ENCODE results near the gene AHNAK2. TPM values are rescaled to one million over a fixed set of nuclear protein-coding genes. Genes with fewer than 3 reads are reported as not detected.

AHNAK2 gene
- polyA plus RNA-seq, 4 donors = 1.4 to 2.0 (median 1.8) TPM

- DNase-seq (ENCODE audit: low read depth in 4 of 4, low spot score in 2 of 4) = no peak
Observed at GRCh38 chr14:105012171-105012985, 34.2 kb upstream of the AHNAK2 start.

- no peak for DNase-seq (ENCODE audit: low read depth in 4 of 4, low spot score in 2 of 4)
Observed at GRCh38 chr14:105011312-105011990, 33.3 kb upstream of the AHNAK2 start.

- no peak for DNase-seq (ENCODE audit: low read depth in 4 of 4, low spot score in 2 of 4)
Observed at GRCh38 chr14:105010891-105011291, 32.7 kb upstream of the AHNAK2 start.

GRCh38 chr14:105010106-105010505 is 31.9 kb upstream of the AHNAK2 start:
- DNase-seq (ENCODE audit: low read depth in 4 of 4, low spot score in 2 of 4) = no peak

- DNase-seq (ENCODE audit: low read depth in 4 of 4, low spot score in 2 of 4) = no peak
Observed at GRCh38 chr14:105007593-105008264, 29.6 kb upstream of the AHNAK2 start.

- DNase-seq (ENCODE audit: low read depth in 4 of 4, low spot score in 2 of 4) = no peak
Observed at GRCh38 chr14:105006831-105007592, 28.8 kb upstream of the AHNAK2 start.

GRCh38 chr14:105005929-105006830 is 28.0 kb upstream of the AHNAK2 start:
- DNase-seq (ENCODE audit: low read depth in 4 of 4, low spot score in 2 of 4) = no peak

- no peak for DNase-seq (ENCODE audit: low read depth in 4 of 4, low spot score in 2 of 4)
Observed at GRCh38 chr14:105005329-105005928, 27.3 kb upstream of the AHNAK2 start.

GRCh38 chr14:104999361-104999760 is 21.2 kb upstream of the AHNAK2 start:
- DNase-seq (ENCODE audit: low read depth in 4 of 4, low spot score in 2 of 4) = no peak

- no peak for DNase-seq (ENCODE audit: low read depth in 4 of 4, low spot score in 2 of 4)
Observed at GRCh38 chr14:104998801-104999200, 20.6 kb upstream of the AHNAK2 start.

- no peak for DNase-seq (ENCODE audit: low read depth in 4 of 4, low spot score in 2 of 4)
Observed at GRCh38 chr14:104996483-104996882, 18.3 kb upstream of the AHNAK2 start.

GRCh38 chr14:104996032-104996431 is 17.9 kb upstream of the AHNAK2 start:
- DNase-seq (ENCODE audit: low read depth in 4 of 4, low spot score in 2 of 4) = no peak

- DNase-seq (ENCODE audit: low read depth in 4 of 4, low spot score in 2 of 4) = no peak
Observed at GRCh38 chr14:104994978-104995377, 16.8 kb upstream of the AHNAK2 start.

- no peak for DNase-seq (ENCODE audit: low read depth in 4 of 4, low spot score in 2 of 4)
Observed at GRCh38 chr14:104993808-104994591, 15.8 kb upstream of the AHNAK2 start.

GRCh38 chr14:104993306-104993705 is 15.1 kb upstream of the AHNAK2 start:
- DNase-seq (ENCODE audit: low read depth in 4 of 4, low spot score in 2 of 4) = no peak

GRCh38 chr14:104992501-104992900 is 14.3 kb upstream of the AHNAK2 start:
- no peak for DNase-seq (ENCODE audit: low read depth in 4 of 4, low spot score in 2 of 4)

- no peak for DNase-seq (ENCODE audit: low read depth in 4 of 4, low spot score in 2 of 4)
Observed at GRCh38 chr14:104991896-104992230, 13.7 kb upstream of the AHNAK2 start.

- no peak for DNase-seq (ENCODE audit: low read depth in 4 of 4, low spot score in 2 of 4)
Observed at GRCh38 chr14:104989951-104990303, 11.8 kb upstream of the AHNAK2 start.

All from left renal cortex interstitium (tissue), 4 donors.